Measurements from ENCODE around the gene TPCN1. TPM values are rescaled to one million over a fixed set of nuclear protein-coding genes. Genes with fewer than 3 reads are reported as not detected.

TPCN1 gene
- total RNA-seq, 1 donor from 2014 or later, result 153 TPM

DNA sequence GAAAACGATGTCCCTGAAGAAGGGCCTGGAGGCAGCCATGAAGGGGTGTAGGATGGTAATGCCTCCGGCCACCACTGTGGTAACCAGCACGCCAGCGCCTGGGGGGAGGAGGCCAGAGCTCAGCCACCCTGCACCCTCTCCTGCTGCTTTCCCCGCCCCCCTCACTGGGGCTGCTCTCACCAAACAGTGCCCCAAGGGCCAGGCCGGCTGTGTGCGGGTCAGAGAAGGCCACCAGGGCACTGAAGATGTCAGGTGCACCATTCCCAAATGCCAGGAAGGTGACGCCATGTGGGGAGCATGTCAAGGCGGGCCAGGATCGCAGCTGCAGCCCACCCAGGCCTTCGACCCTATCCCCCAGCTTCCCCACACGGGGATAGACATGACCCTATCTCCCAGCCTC is 99.1 kb downstream of the TPCN1 start:
- no peaks in the 10 kb centered on the region for H3K27me3 ChIP-seq (ENCODE audit: low read depth)
- H3K36me3 ChIP-seq, result peaks cover 86% of the 10 kb centered on the region
- H3K4me1 ChIP-seq, result no peaks in the 10 kb centered on the region
- H3K9me3 ChIP-seq (replicated peaks), result peaks cover 13% of the 10 kb centered on the region
- DNase-seq, result no peak
- H3K27ac ChIP-seq (replicated peaks), result no peak overlapping the region
- TF ChIP-seq, protein P1, sequence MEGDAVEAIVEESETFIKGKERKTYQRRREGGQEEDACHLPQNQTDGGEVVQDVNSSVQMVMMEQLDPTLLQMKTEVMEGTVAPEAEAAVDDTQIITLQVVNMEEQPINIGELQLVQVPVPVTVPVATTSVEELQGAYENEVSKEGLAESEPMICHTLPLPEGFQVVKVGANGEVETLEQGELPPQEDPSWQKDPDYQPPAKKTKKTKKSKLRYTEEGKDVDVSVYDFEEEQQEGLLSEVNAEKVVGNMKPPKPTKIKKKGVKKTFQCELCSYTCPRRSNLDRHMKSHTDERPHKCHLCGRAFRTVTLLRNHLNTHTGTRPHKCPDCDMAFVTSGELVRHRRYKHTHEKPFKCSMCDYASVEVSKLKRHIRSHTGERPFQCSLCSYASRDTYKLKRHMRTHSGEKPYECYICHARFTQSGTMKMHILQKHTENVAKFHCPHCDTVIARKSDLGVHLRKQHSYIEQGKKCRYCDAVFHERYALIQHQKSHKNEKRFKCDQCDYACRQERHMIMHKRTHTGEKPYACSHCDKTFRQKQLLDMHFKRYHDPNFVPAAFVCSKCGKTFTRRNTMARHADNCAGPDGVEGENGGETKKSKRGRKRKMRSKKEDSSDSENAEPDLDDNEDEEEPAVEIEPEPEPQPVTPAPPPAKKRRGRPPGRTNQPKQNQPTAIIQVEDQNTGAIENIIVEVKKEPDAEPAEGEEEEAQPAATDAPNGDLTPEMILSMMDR (IDR thresholded peaks at IDR 0.05; ENCODE audit: borderline replicate concordance), result no peak
- intact Hi-C loops (cut with micrococcal nuclease), result no loop called here
- no peak overlapping the region for H3K4me3 ChIP-seq

- no peaks in the 10 kb centered on the region for H3K27me3 ChIP-seq (ENCODE audit: low read depth)
- peaks cover 68% of the 10 kb centered on the region for H3K36me3 ChIP-seq
- peaks cover 17% of the 10 kb centered on the region for H3K4me1 ChIP-seq
- TF ChIP-seq, protein P1 (IDR thresholded peaks at IDR 0.05; ENCODE audit: borderline replicate concordance), result no peak
- intact Hi-C loops (cut with micrococcal nuclease), result no loop called here
- peaks cover 13% of the 10 kb centered on the region for H3K9me3 ChIP-seq (replicated peaks)
- no peak overlapping the region for H3K27ac ChIP-seq (replicated peaks)
- DNase-seq, result no peak
- H3K4me3 ChIP-seq, result no peak overlapping the region
Observed at GRCh38 chr12:113322343-113322742, 101.1 kb downstream of the TPCN1 start.

DNA sequence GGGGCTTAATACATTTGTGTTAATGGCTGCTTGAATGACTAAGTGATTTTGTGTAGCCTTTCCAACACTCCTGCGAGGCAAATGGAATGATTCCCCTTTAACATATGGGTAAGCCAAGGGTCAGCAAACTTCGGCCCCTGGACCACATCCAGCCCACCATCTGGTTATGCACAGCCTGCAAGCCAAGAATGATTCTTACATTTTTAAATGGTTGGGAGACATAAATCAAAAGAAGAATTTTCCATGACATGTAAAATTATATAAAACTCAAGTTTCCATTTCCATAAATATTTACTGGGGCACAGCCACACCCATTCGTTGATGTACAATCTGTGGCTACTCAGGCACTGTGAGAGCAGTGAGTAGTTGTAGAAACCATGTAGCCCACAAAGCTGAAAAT is 104.7 kb downstream of the TPCN1 start:
- intact Hi-C loops (cut with micrococcal nuclease), result no loop called here
- Histone ChIP-seq H3K27ac (replicated peaks) (peak overlapping the region; percentile 69), H3K4me1 (peaks cover 45% of the 10 kb centered on the region), H3K9me3 (replicated peaks) (peaks cover 13% of the 10 kb centered on the region), H3K4me3 (no peak overlapping the region), H3K36me3 (peaks cover 42% of the 10 kb centered on the region), H3K27me3 (ENCODE audit: low read depth) (no peaks in the 10 kb centered on the region)
- peak; percentile 70 for DNase-seq
- TF ChIP-seq, protein P1 (IDR thresholded peaks at IDR 0.05; ENCODE audit: borderline replicate concordance), result no peak

GRCh38 chr12:113326775-113327395 is 105.6 kb downstream of the TPCN1 start:
- TF ChIP-seq, protein P1 (IDR thresholded peaks at IDR 0.05; ENCODE audit: borderline replicate concordance), result peak; percentile 40
- Histone ChIP-seq H3K4me3 (no peak overlapping the region), H3K27ac (replicated peaks) (peak overlapping the region; percentile 69), H3K9me3 (replicated peaks) (peaks cover 7% of the 10 kb centered on the region), H3K27me3 (ENCODE audit: low read depth) (no peaks in the 10 kb centered on the region), H3K4me1 (peaks cover 45% of the 10 kb centered on the region), H3K36me3 (peaks cover 36% of the 10 kb centered on the region)
- DNase-seq, result no peak
- intact Hi-C loops (cut with micrococcal nuclease), result no loop called here

GRCh38 chr12:113328368-113328889 is 107.2 kb downstream of the TPCN1 start:
- H3K27ac ChIP-seq (replicated peaks), result peak overlapping the region; percentile 46
- H3K36me3 ChIP-seq, result peaks cover 30% of the 10 kb centered on the region
- no peak overlapping the region for H3K4me3 ChIP-seq
- intact Hi-C loops (cut with micrococcal nuclease), result no loop called here
- no peak for DNase-seq
- H3K27me3 ChIP-seq (ENCODE audit: low read depth), result no peaks in the 10 kb centered on the region
- peaks cover 57% of the 10 kb centered on the region for H3K4me1 ChIP-seq
- H3K9me3 ChIP-seq (replicated peaks), result no peaks in the 10 kb centered on the region
- TF ChIP-seq, protein P1 (IDR thresholded peaks at IDR 0.05; ENCODE audit: borderline replicate concordance), result no peak
